TTC549 (cell line): ENCODE results near the gene SPOCK2.
"Not testable (repeated sequence)": the region's sequence is repeated elsewhere in the genome, so short reads cannot be mapped to it uniquely, and the experiment has no call there.

Source experiments
- FAIRE-seq: peaks from 2 replicates; lab custom pipeline; 2012; peaks lifted over from hg19 to GRCh38; lab: Jason Lieb, UNC

SPOCK2 gene

DNA sequence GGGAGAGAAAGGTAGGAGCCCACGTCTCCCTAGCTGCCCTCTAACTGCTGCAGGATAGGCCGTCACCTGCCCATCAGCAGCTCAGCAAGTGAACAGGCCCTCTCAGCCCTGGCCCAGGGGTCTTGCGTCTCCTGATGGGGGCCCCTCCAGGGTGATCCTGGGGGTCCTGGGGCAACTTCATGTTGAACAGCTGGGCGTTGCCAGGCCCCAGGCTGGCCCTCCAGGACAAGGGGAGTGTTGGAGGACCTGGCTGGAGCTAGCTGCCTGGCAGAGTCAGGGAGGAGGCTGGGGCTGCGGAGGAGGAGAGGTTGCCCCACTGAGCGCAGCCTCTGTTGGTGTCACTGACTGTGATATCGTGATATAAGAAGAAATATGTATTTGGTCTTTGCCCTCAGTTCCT, 34.7 kb downstream of the SPOCK2 start:
- no peak for FAIRE-seq

DNA sequence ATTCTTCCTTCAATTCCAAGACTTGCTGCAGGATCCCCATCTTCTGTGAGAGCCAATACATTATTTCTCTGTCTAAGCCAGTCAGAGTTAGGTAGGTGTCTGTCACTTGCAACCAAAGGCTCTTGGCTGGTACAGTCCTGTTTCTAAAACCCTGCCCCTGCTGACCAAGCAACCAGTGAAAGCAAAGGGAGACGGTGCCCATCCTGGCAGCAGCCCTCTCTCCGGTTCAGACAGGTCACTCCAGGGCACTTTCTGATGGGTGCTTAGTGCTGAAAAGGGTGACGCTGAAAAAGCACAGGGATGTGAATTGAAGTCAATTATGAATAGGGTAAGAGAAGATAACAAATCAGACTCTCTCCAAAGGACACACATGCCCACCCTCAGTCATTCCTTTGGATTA, 37.5 kb downstream of the SPOCK2 start:
- no peak for FAIRE-seq

DNA sequence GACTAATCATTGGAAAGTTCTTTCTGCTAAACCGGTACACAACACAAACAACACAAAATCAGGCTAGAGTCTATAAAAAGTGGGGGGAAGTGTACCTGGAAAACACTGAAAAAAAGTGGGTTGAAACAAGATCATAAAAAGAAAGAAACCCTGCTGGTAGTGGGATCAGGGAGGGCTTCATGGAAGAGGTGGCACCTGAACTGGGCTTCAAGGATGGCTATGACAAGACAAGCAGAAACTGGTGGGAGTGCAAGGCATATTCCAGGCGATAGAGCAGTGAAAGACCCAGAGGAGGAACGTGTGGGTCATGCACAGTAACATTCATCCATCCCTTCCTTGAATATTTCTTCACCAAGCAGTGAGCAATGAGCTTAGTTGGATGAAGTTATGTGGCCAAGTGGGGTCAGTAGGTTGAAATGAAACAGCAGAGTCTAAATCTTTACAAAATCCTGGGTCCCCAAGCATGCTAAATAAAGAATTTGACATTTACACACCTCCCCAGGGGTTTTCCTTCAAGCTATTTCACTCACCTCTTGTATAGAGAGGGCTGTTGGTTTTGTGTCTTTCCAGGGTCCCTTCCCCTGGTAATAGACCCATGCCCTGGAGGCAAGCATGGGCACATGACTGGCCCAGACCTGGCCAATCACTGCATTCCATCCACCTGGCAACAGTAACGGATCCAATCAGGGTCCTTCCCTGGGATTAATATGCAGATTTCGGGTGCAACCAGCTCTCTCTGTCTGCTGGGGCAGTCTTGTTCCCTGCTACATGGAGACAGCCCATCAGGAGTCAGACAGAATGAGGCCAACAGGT, 38.2 kb downstream of the SPOCK2 start:
- no peak for FAIRE-seq

DNA sequence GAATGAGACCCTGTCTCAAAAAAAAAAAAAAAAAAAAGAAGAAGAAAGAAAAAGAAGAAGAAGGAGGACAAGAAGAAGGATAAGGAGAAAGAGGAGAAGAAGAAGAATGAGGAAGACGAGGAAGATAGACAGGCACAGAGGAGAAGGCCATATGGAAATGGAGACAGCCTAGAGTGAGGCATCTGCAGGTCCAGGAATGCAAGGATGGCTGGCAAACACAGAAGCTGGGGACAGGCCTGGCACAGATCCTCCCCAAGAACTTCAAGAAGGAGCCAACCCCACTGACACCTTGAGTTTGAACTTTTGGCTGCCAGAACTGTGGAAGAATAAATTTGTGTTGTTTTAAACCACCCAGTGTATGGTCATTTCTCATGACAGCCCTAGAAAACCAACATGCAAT, 38.9 kb downstream of the SPOCK2 start:
- no peak for FAIRE-seq

DNA sequence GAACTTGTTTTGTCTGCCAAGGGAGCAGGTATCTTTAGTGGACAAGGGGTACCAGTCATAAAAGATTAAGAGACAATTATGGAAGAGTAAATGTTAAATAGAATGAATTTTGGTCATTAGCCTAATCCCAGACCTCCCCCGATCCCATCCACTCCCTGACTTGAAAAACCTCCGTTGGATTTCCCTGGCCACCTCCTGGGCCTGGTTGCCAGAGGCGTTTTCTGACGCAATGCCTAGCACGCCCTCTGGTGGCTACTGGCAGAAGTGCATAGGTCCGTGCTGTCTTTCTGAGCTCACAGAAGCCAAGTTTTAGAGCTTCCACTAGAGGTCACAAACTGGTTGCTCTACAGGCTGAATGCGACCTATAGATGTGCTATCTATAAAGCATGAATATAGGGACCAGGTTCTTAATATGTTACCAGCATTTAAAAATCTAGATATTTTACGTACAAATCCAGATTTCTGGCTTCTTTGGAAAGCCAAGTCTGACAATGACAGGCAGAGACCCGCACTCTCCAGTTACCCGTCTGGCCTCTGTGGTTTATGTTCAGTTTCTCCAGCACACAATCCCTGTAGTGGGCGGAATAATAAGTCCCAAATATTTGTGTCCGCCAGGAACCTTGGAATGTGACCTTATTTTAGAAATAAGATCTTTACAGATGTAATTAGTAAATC, 39.8 kb downstream of the SPOCK2 start:
- FAIRE-seq, result peak; percentile 95

GRCh38 chr10:72045586-72045985, 42.8 kb downstream of the SPOCK2 start:
- no peak for FAIRE-seq

DNA sequence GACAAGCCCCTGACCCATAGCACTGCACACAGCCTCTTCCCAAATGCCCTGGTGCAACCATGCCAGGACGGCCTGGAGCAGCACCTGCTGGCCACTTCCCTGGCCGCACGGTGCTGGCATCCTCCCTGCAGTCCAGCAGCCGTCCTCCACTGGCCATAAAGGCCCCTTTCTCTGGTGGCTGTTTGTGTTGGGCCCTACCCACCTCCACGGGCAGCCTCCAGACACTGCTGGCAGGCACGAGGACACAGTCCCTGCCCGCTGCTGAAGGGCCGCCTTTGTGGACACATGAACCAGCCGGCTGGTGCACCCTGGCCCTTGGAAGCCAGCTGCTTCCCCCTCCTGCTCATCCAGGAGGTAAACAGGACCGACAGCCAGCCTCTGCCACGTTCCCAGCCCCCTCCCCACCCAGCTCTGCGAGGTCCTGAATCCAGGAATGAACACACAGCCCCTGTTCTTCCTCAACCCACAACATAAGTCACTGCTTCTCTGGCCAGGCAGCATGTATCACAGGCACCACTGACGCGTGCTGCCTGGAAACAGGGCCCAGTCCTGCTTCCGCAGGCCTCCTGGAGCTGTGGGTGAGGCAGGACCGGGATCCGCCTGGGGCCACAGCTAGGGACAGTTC, 43.8 kb downstream of the SPOCK2 start:
- no peak for FAIRE-seq

DNA sequence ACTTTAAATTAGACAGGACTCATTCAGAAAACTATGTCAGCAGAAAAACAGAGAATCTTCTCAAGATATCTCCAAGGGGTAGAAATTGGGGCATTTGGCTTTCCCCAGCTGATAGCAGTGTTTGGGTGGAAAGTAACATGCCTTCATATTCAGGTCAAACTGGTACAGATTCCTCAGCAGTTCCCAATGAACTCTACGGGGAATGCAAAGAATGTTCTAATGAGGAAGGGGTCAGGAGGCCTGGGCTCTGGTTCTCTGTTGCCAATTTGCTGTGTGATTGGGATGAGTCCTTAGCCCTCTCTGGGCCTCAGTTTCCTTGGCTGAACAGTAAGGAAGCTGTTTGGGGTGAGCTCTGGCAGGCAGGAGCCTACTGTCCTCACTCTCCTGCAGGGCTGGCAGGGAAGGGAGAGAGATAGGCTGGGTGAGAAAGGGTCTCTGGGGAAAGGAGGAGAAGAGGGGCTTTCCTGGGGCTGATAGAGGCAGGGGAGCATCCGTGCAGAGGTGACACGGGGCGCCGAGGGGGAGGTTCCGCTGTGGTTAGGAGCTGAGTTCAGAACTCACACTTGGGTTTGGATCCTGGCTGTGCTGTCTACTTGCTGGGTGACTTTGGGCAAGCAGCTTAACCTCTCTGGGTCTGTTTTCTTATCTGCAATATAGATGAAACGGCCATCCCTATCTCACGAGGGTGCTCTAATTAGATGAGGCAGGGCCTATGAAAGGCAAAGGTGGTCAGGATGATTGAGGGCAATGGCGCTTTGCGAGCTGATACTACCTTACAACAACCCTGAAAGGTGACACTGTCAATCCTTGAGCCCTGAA, 45.1 kb downstream of the SPOCK2 start:
- FAIRE-seq, result no peak

DNA sequence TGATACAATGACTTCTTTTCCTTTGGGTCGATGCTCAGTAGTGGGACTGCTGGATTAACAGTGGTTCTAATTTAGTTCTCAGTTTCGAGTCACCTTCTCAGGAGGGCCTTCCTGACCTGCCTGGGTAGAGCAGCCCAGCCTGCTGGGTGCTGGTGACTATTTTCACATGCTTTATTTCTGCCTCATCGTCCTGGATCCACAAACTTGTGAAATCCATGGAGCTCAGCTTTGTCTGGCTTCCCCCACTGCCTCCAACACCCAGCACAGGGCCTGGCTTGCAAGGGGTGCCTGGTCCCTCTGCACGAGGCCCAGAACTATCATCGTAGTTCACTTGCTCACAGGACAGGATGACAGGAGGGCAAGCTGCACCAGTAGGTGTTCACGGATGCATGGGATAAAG, 46.9 kb downstream of the SPOCK2 start:
- FAIRE-seq, result no peak

DNA sequence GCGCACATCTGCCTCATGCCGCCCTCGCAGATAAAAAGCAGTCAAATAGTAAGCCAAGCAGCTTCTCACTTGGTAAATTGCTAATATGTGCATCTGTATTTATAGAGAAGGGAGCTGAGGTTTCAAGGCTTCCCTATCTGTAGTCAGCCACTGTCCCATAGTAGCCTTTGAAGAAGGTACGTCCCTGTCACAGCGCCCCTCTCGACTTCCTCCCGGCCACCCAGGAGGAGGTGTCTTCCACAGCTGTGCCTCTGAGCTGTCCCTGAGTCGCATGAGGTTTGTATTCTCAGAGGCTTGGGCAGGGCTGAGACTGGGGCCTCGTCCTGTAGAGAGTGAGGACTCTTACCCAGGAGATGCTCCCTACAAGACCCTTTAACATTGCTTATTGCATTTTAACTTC, 49.0 kb downstream of the SPOCK2 start:
- no peak for FAIRE-seq

GRCh38 chr10:72038458-72039001, 49.8 kb downstream of the SPOCK2 start:
- no peak for FAIRE-seq

DNA sequence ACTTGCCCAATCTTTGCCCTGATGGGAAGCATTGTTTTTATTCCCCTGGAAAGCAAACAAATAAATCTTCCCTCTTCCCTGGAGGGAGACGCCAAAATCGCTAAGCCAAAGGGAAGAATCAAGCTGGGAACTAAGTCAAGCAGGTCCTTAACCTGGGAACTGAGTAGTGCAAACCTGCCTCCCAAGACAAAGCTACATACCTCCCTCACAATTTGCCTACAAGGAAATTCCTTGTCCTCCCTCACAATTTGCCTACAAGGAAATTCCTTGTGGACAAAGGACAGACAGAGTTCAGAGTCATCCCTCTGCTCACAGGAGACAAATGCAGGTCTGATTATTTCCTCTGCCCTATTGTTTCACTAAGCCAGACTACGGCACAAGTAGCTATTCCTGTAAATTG, 50.5 kb downstream of the SPOCK2 start:
- FAIRE-seq, result no peak

- no peak for FAIRE-seq
Observed at GRCh38 chr10:72037266-72037665, 51.1 kb downstream of the SPOCK2 start.

DNA sequence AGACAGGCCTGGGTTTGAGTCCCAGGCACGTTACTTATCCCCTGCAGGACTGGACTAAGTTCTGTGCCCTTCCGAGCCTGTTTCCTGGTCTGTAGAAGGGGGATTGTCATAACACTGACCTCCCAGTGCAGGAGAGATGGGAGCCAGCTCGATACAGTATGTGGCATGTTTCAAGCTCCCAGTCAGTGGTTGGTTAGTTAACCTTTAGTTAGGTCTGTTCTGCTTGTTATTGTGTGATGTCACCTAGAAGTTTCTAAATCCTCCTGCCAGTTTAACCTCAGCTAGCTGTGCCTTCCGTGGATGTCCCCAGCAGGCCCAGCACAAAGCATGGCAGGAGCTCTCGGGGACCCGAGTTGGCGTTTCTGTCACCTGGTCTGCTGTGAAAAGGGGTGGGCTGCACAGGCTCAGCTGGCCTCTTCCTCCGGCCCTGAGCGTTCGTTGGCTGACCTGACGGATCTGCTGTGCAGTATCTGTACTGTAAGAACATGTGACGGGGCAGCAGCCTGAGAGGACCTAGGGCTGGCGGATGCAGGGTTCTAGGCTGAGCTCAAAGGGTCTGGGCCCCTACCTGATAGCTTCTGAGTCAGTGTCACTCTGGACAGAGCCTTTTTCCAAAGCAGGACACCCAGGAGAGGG, 53.0 kb downstream of the SPOCK2 start:
- FAIRE-seq, result no peak

DNA sequence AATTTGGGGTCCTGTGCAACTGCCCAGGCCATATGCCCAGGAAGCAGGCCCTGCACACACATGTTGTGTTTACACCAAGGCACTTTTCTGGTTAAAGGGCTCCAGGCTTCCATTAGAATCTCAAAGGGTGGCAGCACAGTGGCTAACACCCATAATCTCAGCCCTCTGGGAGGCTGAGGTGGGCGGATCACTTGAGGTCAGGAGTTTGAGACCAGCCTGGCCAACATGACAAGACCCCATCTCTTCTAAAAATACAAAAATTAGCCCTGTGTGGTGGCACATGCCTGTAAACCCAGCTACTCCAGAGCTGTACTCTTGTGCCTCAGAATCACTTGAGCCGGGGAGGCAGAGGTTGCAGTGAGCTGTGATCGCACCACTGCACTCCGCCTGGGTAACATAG, 53.6 kb downstream of the SPOCK2 start:
- no peak for FAIRE-seq

GRCh38 chr10:72034040-72034499, 54.3 kb downstream of the SPOCK2 start:
- FAIRE-seq, result no peak

GRCh38 chr10:72032409-72033162, 55.8 kb downstream of the SPOCK2 start:
- not testable (repeated sequence) for FAIRE-seq

DNA sequence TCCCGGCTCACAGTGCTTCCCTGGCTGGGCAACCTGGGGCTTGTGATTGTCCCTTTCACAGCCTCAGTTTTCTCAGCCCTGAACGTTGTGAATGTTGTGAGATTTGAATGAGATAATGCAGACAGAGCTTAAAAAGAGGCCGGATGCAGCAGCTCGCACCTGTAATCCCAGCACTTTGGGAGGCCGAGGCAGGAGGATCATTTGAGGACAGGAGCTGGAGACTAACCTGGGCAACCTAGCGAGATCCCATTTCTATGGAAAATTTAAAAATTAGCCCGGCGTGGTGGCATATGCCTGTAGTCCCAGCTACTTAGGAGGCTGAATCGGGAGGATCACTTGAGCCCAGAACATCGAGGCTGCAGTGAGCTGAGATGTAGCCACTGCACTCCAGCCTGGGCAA, 56.6 kb downstream of the SPOCK2 start:
- FAIRE-seq, result no peak

GRCh38 chr10:72030762-72031543, 57.4 kb downstream of the SPOCK2 start:
- FAIRE-seq, result no peak

- FAIRE-seq, result no peak
Observed at GRCh38 chr10:72029414-72029813, 58.9 kb downstream of the SPOCK2 start.
